CD1c-positive myeloid dendritic cell (primary cell): ENCODE results near the gene MIA3.
A peak's percentile ranks its signal among the peaks of the same experiment; 100 is the strongest.
"Not testable (repeated sequence)": the region's sequence is repeated elsewhere in the genome, so short reads cannot be mapped to it uniquely, and the experiment has no call there.

Source experiments
- DNase-seq: peaks from one replicate; pipeline ENCODE4 v3.0.0-alpha.2; 2016; ENCODE audit errors: extremely low spot score

The MIA3 gene

DNA sequence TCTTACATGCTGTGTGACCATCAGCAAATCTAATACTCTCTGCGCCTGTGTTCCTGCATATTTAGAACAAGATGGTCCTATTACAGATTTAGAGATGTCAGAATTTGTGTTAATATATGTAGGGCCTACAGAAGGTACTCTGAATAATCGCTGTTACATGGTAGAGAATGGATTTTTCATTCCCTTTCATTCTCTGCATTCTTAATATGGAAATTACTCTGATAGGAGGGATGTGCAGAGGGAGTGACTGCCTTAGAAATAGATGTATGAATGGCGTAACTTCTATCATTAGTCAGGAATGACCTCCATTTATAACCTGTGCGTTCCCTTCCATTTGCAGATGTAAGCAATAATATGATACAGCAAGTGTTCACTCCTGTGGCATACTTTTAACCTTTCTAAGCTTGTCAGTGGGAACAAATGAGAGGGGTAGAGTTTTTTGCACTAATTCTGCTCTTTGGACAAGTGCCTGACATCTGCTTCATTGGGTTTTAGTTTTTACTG is 45.6 kb downstream of the MIA3 start:
- DNase-seq = no peak

DNA sequence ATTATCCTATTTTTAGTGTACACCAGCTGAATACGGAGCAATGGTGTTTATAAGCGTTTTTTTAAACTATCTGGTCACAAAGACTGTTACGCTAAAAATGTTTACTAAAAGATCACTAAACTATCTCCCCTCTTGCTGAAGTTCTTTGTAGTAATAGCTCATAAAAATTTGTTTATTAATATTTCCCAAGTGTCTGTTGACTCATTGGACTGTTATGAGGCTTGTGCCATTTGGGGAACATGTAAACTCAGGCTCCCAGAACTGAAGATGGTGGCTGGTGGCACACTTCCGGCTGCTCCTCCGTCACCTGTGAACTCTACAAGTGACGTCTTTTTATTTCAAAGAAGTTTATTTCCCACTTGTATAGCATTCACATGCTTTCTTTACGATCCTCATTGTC is 48.1 kb downstream of the MIA3 start:
- no peak for DNase-seq

DNA sequence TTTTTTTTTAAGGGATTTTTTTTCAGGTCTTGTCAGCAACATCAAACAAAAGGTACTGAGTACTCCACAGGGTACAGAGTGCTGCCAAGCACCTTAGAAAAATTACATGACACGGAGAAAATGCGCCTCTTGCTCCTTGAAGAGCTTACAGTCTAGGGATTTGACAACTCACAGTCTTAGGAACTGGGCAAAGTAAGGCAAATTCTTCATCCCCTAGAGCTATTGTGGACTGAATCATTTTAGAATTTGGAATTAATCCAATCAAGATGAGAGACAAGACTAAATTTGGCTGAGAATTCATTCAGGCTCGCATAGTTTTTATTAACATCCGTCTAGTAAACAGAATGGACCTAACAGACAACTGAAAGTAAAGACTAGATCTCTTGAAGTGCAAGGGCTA is 50.3 kb downstream of the MIA3 start:
- not testable (repeated sequence) for DNase-seq

DNA sequence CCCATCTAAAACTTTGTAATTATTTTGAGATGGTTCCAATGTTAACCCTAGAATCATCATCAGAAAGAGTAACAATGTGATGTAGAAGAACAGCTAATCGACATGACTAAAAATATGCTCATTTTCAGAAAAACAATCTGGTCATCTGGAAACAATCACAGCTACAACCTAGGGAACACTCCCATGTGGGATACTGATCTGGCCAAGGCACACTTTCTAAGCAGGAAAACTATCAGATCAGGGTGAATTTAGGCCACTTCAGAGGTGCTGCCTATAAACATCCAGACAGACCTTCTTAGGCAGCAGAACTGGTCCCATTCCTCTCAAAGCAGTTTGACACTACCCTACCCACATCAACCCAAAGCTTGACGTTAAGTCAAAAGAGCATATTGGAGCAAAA is 51.2 kb downstream of the MIA3 start:
- DNase-seq = not testable (repeated sequence)

DNA sequence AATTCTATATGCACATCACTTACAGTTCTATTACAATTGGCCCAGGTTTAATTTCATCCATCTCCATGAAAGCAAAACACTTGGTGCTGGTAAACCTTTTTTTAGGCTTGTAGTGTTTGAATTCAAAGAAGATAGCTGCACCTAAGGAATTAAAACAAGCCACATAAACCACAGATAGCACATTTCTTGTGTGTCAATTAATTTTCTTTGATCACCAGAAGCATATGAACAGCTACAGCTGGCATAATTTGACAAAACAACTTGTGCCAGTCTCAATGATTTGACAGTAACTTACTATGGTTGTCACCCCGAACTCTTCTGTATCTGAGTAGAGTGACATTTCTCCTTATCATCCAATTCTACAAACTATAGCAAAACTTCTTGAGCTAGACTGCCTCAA is 52.2 kb downstream of the MIA3 start:
- no peak for DNase-seq

DNA sequence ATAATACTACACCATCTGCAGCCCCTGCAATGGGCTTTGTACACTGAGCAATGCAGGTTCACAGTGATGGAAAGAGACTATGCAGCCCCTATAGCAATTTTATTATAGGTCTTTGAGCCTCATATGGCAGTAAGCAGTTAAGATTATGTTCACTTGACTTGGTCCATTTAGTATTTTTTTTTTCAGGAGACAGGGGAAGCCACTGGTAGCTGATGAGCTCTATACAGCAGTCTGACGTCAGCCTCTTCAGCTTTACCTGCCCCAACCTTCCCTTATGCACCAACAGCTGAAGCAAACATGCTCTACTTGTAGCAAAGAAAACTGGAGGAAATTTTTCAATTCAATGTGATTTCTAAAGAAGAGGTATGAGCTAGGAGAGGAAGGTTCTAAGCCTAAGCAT is 62.2 kb downstream of the MIA3 start:
- no peak for DNase-seq

DNA sequence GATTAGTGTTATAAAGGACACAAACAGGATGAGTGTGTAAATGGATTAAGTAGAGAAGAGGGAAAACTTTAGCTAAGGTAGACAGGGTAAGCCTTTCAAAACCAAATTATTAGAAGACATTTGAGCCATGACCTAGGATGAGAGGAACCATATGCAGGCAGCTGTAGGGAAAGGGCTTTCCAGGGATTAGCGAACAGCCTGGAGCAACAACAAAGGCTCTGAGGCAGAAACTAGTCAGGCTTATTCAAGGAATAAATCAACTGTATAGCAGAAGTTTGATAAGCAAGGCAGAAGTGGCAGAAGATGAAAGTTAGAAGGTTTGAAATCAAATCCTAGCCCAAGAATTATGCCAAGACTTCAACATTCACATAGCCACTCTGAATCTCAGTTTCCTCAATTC is 73.1 kb downstream of the MIA3 start:
- no peak for DNase-seq

DNA sequence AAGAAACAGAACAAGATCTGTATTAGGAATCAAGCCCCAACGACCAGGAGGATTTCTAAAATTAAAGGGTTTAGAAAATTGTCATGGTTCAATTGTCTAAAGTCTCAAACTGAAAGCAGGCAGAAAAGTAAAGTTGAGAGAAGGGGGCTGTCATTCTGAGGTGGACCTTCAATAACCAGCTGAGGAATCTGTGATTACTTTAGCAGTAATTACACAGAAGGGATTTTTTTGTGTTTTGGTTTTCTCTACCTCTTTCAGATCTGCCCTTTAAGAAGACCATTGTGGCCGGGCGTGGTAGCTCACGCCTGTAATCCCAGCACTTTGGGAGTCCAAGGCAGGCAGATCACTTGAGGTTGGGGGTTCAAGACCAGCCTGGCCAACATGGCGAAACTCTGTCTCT is 77.0 kb downstream of the MIA3 start:
- no peak for DNase-seq

DNA sequence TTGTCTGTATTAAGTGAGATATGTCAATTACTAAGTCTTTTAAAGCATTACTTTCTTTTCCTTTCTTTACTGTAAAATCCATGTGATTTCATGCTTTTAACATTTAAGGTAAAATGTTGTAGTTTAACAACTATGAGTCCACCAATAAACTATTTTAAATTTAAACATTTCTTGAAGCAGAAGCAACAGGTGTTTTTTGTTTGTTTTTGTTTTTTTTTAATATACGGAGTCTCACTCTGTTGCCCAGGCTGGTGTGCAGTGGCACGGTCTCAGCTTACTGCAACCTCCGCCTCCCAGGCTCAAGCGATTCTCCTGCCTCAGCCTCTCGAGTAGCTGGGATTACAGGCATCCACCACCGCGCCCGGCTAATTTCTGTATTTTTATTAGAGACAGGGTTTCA is 78.8 kb downstream of the MIA3 start:
- DNase-seq = no peak

DNA sequence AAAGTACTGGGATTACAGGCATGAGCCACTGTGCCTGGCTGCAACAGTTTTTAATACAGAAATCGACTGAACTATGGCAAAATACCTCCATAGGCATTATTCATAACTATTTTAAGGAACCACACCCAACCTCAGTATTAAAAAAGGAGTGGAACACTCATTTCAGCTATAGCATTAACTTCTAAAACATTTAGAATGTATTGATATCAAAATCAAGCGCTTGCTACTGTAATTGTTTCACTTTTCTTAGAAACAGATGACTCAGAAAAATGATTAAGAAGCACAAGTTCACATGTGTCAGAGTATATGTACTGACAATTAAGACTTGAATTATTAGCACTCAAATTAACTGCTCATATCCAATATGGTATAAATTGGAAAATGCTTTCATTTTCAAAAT is 79.3 kb downstream of the MIA3 start:
- no peak for DNase-seq

DNA sequence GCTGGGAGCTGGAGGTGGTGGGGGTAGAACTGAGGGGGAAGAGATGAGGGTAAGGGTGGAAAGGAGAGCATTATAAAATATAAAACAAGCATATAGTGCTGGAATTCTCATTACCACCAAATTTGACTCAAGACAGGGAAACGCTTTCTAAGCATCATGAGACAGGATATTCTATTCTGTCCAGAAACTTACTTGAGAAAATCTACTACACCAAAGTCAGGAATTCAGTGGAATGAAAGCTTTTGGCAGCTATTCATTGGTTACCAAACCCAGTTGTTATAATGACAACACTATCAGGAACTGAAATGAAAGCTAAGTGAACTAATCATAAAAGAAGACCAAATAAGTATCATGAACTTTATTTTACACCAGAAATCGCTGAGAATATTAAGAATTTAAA is 79.9 kb downstream of the MIA3 start:
- DNase-seq = no peak

DNA sequence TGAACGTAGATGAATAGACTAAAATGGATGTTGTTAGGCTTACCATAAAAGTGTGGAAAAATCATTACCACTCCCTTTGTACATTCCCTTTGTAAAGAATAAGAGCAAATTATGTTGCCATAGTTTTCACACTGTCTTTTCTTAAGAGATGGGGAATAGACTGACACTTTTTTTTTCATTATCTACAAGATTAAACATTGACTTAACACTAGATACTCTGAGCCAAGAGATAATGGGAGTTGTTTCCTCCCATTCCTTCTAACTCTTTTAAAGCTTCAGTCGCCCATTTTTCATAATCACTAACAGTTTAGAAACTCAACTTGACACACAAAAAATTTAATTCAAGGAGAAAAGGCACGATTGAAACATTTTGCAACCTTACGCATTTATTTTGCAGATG is 84.3 kb downstream of the MIA3 start:
- DNase-seq = no peak

DNA sequence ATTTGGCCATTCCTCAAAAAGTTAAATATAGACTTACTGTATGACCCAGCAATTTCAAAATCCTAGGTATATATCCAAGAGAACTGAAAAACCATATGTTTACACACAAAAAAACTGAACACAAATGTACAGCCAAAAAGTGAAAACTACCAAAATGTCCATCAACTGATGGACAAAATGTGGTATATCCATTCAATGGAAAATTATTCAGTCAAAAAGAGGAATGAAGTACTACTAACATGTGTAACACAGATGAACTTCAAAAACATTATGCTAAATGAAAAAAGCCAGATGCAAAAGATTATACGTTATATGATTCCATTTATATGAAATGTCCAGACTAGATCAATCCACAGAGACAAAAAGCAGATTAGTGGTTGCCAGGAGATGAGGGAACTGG is 86.4 kb downstream of the MIA3 start:
- DNase-seq = no peak

DNA sequence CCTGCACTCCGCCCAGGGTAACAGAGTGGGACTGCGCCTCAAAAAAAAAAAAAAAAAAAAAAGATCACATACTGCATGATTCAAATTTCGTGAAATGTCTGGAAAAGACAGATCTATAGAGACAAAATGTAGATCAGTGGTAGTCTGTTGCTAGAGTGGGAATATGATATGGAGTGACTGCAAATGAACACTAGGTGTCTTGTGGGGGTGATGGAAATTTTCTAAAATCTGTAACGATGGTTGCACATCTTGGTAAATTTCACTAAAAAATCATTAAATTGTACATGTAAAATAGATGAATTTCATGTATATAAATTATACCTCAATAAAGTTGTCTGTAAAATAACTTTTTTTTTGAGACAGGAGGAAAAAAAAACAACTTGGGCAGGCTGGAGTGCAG is 88.9 kb downstream of the MIA3 start:
- no peak for DNase-seq

DNA sequence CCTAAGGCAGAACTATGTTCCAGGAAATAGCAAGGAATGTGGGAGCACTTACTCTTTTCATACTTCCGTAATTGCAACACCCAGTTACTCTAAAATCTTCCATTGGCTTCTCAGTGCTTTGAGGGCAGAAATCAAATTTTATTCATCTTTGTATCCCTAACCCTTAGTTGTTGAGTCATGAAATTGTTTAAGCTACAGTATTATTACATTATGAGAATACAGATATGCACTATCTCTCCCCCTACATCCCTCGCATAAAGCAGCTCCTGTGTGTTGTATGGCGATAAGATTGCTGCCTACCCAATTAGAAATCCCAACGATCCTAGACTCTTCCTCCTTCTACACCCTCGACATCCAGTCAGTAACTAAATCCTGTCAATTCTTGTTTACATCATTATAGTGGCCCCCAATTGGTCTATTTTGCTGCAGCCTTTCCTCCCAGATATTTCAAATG is 91.8 kb downstream of the MIA3 start:
- no peak for DNase-seq

DNA sequence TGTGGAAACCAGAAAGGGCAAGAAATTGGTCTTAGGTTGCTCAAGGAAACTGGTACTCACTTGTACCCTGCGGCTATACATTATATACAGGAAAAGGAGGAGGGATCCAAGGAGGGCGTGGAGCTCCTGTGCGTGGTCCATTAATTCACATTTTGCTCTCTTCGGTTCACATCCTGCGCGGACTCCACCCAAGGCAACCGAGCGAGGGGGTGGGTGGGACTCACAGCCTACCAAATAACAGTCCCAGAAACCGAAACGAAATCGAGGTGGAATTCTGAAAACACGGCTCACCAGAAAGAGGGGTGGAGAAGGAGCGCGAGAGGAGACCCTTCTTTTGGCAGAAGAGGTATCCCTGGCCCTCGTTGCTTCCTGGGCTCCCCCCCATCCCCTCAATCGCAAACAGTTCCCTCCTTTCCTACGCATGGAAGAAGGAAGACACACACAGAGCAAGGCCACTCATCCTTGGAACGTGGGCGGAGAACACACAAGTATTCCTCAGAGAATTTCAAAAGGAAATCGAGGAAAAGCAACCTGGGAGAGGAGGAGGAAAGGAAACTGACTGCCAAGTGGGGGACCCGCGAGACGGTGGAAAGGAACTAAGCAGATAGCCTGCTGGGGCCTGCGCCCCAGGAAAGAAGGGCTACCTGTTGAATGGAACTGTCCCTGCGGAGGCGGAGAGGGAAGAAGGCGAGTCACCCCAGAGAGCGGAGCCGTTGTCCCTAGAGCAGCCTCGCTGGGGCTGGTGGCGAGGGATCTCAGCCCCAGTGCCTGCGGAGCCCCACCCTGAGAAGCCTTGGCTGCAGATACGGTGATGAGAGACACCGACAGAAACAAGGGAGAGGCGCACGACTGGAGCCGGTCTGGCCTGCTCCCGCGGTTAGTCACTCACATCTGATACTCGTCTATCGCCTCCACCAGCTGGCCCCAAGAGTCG is 93.7 kb downstream of the MIA3 start:
- peak; percentile 45 for DNase-seq

DNA sequence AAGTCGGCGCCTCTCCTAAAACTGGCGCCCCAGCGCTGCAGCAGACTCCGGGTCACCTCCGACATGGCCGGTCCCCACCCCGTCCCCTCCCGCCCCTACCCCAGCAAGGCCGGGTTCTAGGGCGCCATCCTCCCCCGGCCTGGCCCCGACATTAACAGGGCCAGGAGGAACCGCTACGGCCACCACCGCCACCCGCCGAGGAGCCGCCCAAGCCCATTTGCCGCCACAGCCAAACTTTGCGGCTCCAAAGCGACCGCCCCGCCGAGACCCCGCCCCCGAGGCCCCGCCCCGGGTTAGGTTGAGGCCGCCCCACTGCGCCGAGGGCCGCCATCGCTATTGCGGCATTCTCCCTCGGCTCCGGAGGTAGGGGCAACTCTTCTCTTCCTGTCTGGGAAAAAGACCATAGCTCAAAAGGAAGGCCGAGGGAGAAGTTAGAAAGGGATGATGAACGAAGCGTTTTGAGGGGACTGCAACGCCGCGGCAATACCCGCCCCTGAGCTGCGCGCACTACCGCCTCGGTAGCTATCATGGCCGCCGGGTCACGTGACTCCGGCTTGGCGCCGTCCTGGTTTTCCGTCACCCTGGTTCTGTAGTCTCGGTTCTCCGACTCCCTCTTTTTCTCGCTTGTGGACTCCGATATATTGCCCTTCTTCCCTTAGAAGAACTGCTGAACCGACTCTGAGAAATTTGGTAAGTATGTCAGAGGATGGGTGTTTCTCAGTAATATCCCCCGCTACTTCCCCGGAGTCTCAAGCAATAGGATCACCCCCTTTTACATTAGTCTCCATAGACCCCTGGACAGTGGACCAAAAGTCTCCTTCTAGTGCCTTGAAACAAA is 94.6 kb downstream of the MIA3 start, which contains the start of the genes AIDA and BROX:
AIDA (minus strand) TSS at position 239 of the 838 bp plus-strand sequence; CDS start at position 65, 174 bp downstream.
BROX (plus strand) TSS at position 312 of the 838 bp plus-strand sequence. CDS start 3,136 bp downstream, outside the sequence.
- peak; percentile 95 for DNase-seq

DNA sequence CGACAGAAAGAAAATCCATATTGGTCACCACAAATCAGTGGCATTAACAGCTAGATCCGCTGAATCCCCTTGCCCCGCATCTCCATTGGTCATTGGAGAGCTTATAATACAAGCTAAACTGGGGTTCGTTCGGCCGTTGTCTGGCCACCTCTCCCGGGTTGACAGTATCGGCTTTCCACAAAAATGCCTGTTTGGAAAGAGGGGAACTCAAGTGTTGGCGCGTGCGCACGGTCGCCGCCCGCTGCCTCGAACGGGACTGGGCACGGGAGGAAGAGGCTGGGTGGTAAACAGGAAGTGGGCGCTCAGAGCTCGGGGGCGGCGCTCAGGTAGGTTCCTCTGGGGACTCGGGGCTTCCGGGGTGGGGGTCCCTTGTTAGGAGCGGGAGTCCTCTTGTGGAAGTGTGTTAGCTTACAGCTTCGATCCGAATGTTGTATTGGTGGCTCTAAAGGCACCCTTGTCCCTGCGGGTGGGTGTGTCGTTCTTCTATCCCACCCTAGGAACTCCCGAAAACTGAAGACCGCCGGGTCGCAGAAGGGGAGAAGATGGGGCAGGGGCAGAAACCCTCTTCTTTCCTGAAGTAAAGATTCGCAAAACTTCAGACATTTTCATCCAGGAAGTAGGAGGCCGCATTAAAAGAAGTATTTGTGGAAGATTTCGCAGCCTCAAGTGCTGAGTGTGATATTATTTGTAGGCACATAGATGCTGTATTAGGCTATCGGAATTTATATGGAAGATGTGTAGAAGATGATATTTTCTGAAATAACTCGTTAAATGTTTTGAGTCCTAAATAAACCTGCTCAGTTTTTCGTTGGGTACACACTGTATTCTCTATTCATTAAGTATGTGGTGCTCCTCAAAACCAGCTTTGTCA is 95.4 kb downstream of the MIA3 start:
- DNase-seq = peak; percentile 97

DNA sequence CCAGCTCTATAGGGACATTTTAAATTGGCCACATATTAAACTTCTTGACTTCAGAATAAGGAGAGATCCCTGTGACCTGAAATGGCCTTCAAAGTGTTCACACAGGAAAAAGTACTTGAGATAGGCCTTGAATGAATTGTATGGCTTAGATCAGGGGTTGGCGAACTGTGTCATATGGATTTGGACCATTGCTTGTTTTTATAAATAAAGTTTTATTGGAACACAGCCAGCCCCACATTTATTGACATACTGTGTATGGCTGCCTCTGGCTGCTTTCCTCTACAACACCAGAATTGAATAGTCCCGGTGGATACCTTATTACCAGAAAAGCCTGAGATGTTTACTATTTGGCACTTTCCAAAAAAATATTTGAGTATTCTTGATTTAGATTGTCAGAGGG is 98.5 kb downstream of the MIA3 start:
- no peak for DNase-seq
